ENCODE data around the gene ACOT7.
"Not testable (repeated sequence)": the region's sequence is repeated elsewhere in the genome, so short reads cannot be mapped to it uniquely, and the experiment has no call there.

The ACOT7 gene

GRCh38 chr1:6391951-6392808 lies 1.4 kb downstream of the ACOT7 start:
- Histone ChIP-seq H3K36me3 (ENCODE audit: insufficient read depth, low read length) (no peaks in the 10 kb centered on the region), H3K4me2 (ENCODE audit: low read length) (peak overlapping the region; percentile 77), H3K4me1 (ENCODE audit: control insufficient read depth, insufficient read depth, low read length) (peaks cover 13% of the 10 kb centered on the region), H3K27me3 (ENCODE audit: control insufficient read depth, insufficient read depth, low read length) (no peaks in the 10 kb centered on the region), H3K4me3 (ENCODE audit: low read length) (peak overlapping the region; percentile 81), H3K9ac (ENCODE audit: low read depth, low read length) (peak overlapping the region; percentile 85), H3K9me3 (replicated peaks; ENCODE audit: low read length) (no peaks in the 10 kb centered on the region)

GRCh38 chr1:6389971-6390370 lies 3.6 kb downstream of the ACOT7 start:
- peaks cover 27% of the 10 kb centered on the region for H3K4me1 ChIP-seq (ENCODE audit: control insufficient read depth, insufficient read depth, low read length)

GRCh38 chr1:6386371-6386949 lies 7.1 kb downstream of the ACOT7 start:
- H3K4me2 ChIP-seq (ENCODE audit: low read length), result peak overlapping the region; percentile 91
- H3K4me1 ChIP-seq (ENCODE audit: control insufficient read depth, insufficient read depth, low read length), result peaks cover 20% of the 10 kb centered on the region
- H3K36me3 ChIP-seq (ENCODE audit: insufficient read depth, low read length), result no peaks in the 10 kb centered on the region
- H3K27me3 ChIP-seq (ENCODE audit: control insufficient read depth, insufficient read depth, low read length), result no peaks in the 10 kb centered on the region
- H3K9ac ChIP-seq (ENCODE audit: low read depth, low read length), result peak overlapping the region; percentile 84
- H3K4me3 ChIP-seq (ENCODE audit: low read length), result peak overlapping the region; percentile 72
- no peaks in the 10 kb centered on the region for H3K9me3 ChIP-seq (replicated peaks; ENCODE audit: low read length)

More at GRCh38 chr1:6389971-6390370, 3.6 kb downstream of the ACOT7 start:
- H3K9me3 ChIP-seq (replicated peaks; ENCODE audit: low read length), result no peaks in the 10 kb centered on the region
- no peak overlapping the region for H3K4me2 ChIP-seq (ENCODE audit: low read length)
- no peaks in the 10 kb centered on the region for H3K36me3 ChIP-seq (ENCODE audit: insufficient read depth, low read length)
- H3K9ac ChIP-seq (ENCODE audit: low read depth, low read length), result no peak overlapping the region
- no peaks in the 10 kb centered on the region for H3K27me3 ChIP-seq (ENCODE audit: control insufficient read depth, insufficient read depth, low read length)
- H3K4me3 ChIP-seq (ENCODE audit: low read length), result no peak overlapping the region

- Histone ChIP-seq H3K27me3 (ENCODE audit: control insufficient read depth, insufficient read depth, low read length) (no peaks in the 10 kb centered on the region), H3K4me2 (ENCODE audit: low read length) (peak overlapping the region; percentile 91), H3K36me3 (ENCODE audit: insufficient read depth, low read length) (no peaks in the 10 kb centered on the region), H3K9me3 (replicated peaks; ENCODE audit: low read length) (no peaks in the 10 kb centered on the region), H3K4me3 (ENCODE audit: low read length) (peak overlapping the region; percentile 72), H3K9ac (ENCODE audit: low read depth, low read length) (peak overlapping the region; percentile 84), H3K4me1 (ENCODE audit: control insufficient read depth, insufficient read depth, low read length) (peaks cover 20% of the 10 kb centered on the region)
These were observed 7.9 kb downstream of the ACOT7 start for GRCh38 chr1:6385488-6386191.

- H3K4me1 ChIP-seq (ENCODE audit: control insufficient read depth, insufficient read depth, low read length), result peaks cover 20% of the 10 kb centered on the region
- H3K36me3 ChIP-seq (ENCODE audit: insufficient read depth, low read length), result no peaks in the 10 kb centered on the region
- H3K4me3 ChIP-seq (ENCODE audit: low read length), result peak overlapping the region; percentile 72
- H3K4me2 ChIP-seq (ENCODE audit: low read length), result peak overlapping the region; percentile 91
- H3K27me3 ChIP-seq (ENCODE audit: control insufficient read depth, insufficient read depth, low read length), result no peaks in the 10 kb centered on the region
- no peaks in the 10 kb centered on the region for H3K9me3 ChIP-seq (replicated peaks; ENCODE audit: low read length)
- peak overlapping the region; percentile 84 for H3K9ac ChIP-seq (ENCODE audit: low read depth, low read length)
These were observed 8.6 kb downstream of the ACOT7 start for GRCh38 chr1:6384962-6385361.

GRCh38 chr1:6384135-6384534 lies 9.4 kb downstream of the ACOT7 start:
- no peak overlapping the region for H3K4me3 ChIP-seq (ENCODE audit: low read length)

GRCh38 chr1:6380037-6380436 lies 13.5 kb downstream of the ACOT7 start:
- no peak overlapping the region for H3K9ac ChIP-seq (ENCODE audit: low read depth, low read length)
- no peak overlapping the region for H3K4me2 ChIP-seq (ENCODE audit: low read length)
- no peaks in the 10 kb centered on the region for H3K36me3 ChIP-seq (ENCODE audit: insufficient read depth, low read length)
- peaks cover 7% of the 10 kb centered on the region for H3K4me1 ChIP-seq (ENCODE audit: control insufficient read depth, insufficient read depth, low read length)
- no peaks in the 10 kb centered on the region for H3K27me3 ChIP-seq (ENCODE audit: control insufficient read depth, insufficient read depth, low read length)
- H3K4me3 ChIP-seq (ENCODE audit: low read length), result no peak overlapping the region
- H3K9me3 ChIP-seq (replicated peaks; ENCODE audit: low read length), result no peaks in the 10 kb centered on the region

More at GRCh38 chr1:6384135-6384534, 9.4 kb downstream of the ACOT7 start:
- Histone ChIP-seq H3K4me2 (ENCODE audit: low read length) (peak overlapping the region; percentile 91), H3K9ac (ENCODE audit: low read depth, low read length) (no peak overlapping the region), H3K36me3 (ENCODE audit: insufficient read depth, low read length) (no peaks in the 10 kb centered on the region), H3K9me3 (replicated peaks; ENCODE audit: low read length) (no peaks in the 10 kb centered on the region), H3K4me1 (ENCODE audit: control insufficient read depth, insufficient read depth, low read length) (peaks cover 20% of the 10 kb centered on the region), H3K27me3 (ENCODE audit: control insufficient read depth, insufficient read depth, low read length) (no peaks in the 10 kb centered on the region)

GRCh38 chr1:6378096-6378746 lies 15.3 kb downstream of the ACOT7 start:
- Histone ChIP-seq H3K4me2 (ENCODE audit: low read length) (no peak overlapping the region), H3K9ac (ENCODE audit: low read depth, low read length) (no peak overlapping the region), H3K9me3 (replicated peaks; ENCODE audit: low read length) (no peaks in the 10 kb centered on the region), H3K4me1 (ENCODE audit: control insufficient read depth, insufficient read depth, low read length) (no peaks in the 10 kb centered on the region), H3K4me3 (ENCODE audit: low read length) (no peak overlapping the region), H3K36me3 (ENCODE audit: insufficient read depth, low read length) (no peaks in the 10 kb centered on the region), H3K27me3 (ENCODE audit: control insufficient read depth, insufficient read depth, low read length) (no peaks in the 10 kb centered on the region)

- Histone ChIP-seq H3K36me3 (ENCODE audit: insufficient read depth, low read length) (no peaks in the 10 kb centered on the region), H3K4me2 (ENCODE audit: low read length) (no peak overlapping the region), H3K9ac (ENCODE audit: low read depth, low read length) (no peak overlapping the region), H3K27me3 (ENCODE audit: control insufficient read depth, insufficient read depth, low read length) (no peaks in the 10 kb centered on the region), H3K4me1 (ENCODE audit: control insufficient read depth, insufficient read depth, low read length) (no peaks in the 10 kb centered on the region), H3K4me3 (ENCODE audit: low read length) (no peak overlapping the region), H3K9me3 (replicated peaks; ENCODE audit: low read length) (no peaks in the 10 kb centered on the region)
These were observed 19.4 kb downstream of the ACOT7 start for GRCh38 chr1:6373961-6374720.

- H3K4me1 ChIP-seq (ENCODE audit: control insufficient read depth, insufficient read depth, low read length); H3K4me3 ChIP-seq (ENCODE audit: low read length); H3K4me2 ChIP-seq (ENCODE audit: low read length); H3K9ac ChIP-seq (ENCODE audit: low read depth, low read length); H3K36me3 ChIP-seq (ENCODE audit: insufficient read depth, low read length); H3K9me3 ChIP-seq (replicated peaks; ENCODE audit: low read length); H3K27me3 ChIP-seq (ENCODE audit: control insufficient read depth, insufficient read depth, low read length): not testable (repeated sequence)
These were observed 21.3 kb downstream of the ACOT7 start for GRCh38 chr1:6372236-6372635.

Measured in skeletal muscle satellite cell (primary cell).